Muscle of leg (tissue), 11 donors: ENCODE results near the gene C14orf119. TPM values are rescaled to one million over a fixed set of nuclear protein-coding genes. Genes with fewer than 3 reads are reported as not detected.
A peak's percentile ranks its signal among the peaks of the same experiment; 100 is the strongest.

Experiments
- DNase-seq: peaks from one replicate; pipeline ENCODE4 v3.0.0; 2013
- H3K27ac ChIP-seq: one replicate; pipeline ENCODE4 v1.5.1; 2013; ENCODE audit warnings: mild to moderate bottlenecking, low read length, control low read depth
- H3K27me3 ChIP-seq: one replicate; pipeline ENCODE4 v1.6.1; 2013; ENCODE audit warnings: low read length; ENCODE audit not compliant: control insufficient read depth, insufficient read depth
- H3K36me3 ChIP-seq: one replicate; pipeline ENCODE4 v1.6.1; 2013; ENCODE audit warnings: low read length; ENCODE audit not compliant: control insufficient read depth, insufficient read depth
- H3K4me1 ChIP-seq: one replicate; pipeline ENCODE4 v1.6.1; 2013; ENCODE audit warnings: low read length; ENCODE audit not compliant: control insufficient read depth, insufficient read depth
- H3K4me3 ChIP-seq: one replicate; pipeline ENCODE4 v1.5.1; 2013; ENCODE audit warnings: low read length, control low read depth
- H3K9me3 ChIP-seq: replicated peaks from 2 replicates; pipeline ENCODE4 v1.6.1; 2013; ENCODE audit warnings: low read depth, low read length; ENCODE audit not compliant: control insufficient read depth
- WGBS: methylation state at CpG from one replicate; pipeline ENCODE4 v1.1.5; 2013; ENCODE audit warnings: missing lambda C conversion rate; ENCODE audit not compliant: insufficient coverage; 5-methylcytosine and 5-hydroxymethylcytosine counted together
- polyA plus RNA-seq, 8 donors: library from polyadenylated mRNA; unstranded; fragments of 120-200 nt; gene quantifications; one replicate each; pipeline versions ENCODE4 v1.2.1 to v1.2.3, GENCODE V29; 2013; ENCODE audit warnings: inconsistent platforms in 1 of 8, low replicate concordance in 1 of 8; ENCODE audit not compliant: insufficient read length in 8 of 8, insufficient read depth in 1 of 8
- total RNA-seq: library from RNA; stranded (reverse); fragments of 120-200 nt; gene quantifications from one replicate; pipeline ENCODE4 v1.2.4, GENCODE V29; 2013

C14orf119 gene
- total and polyA plus RNA-seq, 9 donors = 46.0 to 68.2 (median 50.9) TPM

- no peak overlapping the region for H3K27ac ChIP-seq
- DNase-seq = no peak
- 80% methylated on average over 4 of the region's 17 CpGs for WGBS
- H3K4me3 ChIP-seq = no peak overlapping the region
- no peaks in the 10 kb centered on the region for H3K27me3 ChIP-seq
- no peaks in the 10 kb centered on the region for H3K9me3 ChIP-seq
- peaks cover 23% of the 10 kb centered on the region for H3K4me1 ChIP-seq
- peaks cover 64% of the 10 kb centered on the region for H3K36me3 ChIP-seq
Observed at GRCh38 chr14:23060536-23061260, 34.6 kb upstream of the C14orf119 start.

- peaks cover 10% of the 10 kb centered on the region for H3K4me1 ChIP-seq
- H3K27ac ChIP-seq = no peak overlapping the region
- no CpG with 5 or more reads among the region's 4 CpGs for WGBS
- H3K9me3 ChIP-seq = no peaks in the 10 kb centered on the region
- peak; percentile 56 for DNase-seq
- H3K36me3 ChIP-seq = peaks cover 75% of the 10 kb centered on the region
- H3K27me3 ChIP-seq = no peaks in the 10 kb centered on the region
- no peak overlapping the region for H3K4me3 ChIP-seq
Observed at GRCh38 chr14:23062002-23062401, 33.3 kb upstream of the C14orf119 start.

- WGBS = 93% methylated on average over 5 of the region's 5 CpGs
Observed at GRCh38 chr14:23063601-23064000, 31.7 kb upstream of the C14orf119 start.

GRCh38 chr14:23066368-23066767, 28.9 kb upstream of the C14orf119 start:
- Histone ChIP-seq H3K4me1 (peaks cover 21% of the 10 kb centered on the region), H3K4me3 (no peak overlapping the region), H3K9me3 (no peaks in the 10 kb centered on the region), H3K27me3 (no peaks in the 10 kb centered on the region), H3K27ac (no peak overlapping the region), H3K36me3 (peaks cover 72% of the 10 kb centered on the region)
- WGBS = 92% methylated on average over 2 of the region's 3 CpGs
- no peak for DNase-seq

More at GRCh38 chr14:23063601-23064000, 31.7 kb upstream of the C14orf119 start:
- Histone ChIP-seq H3K9me3 (no peaks in the 10 kb centered on the region), H3K27ac (no peak overlapping the region), H3K4me3 (no peak overlapping the region), H3K36me3 (peaks cover 85% of the 10 kb centered on the region), H3K27me3 (no peaks in the 10 kb centered on the region), H3K4me1 (peaks cover 6% of the 10 kb centered on the region)
- no peak for DNase-seq

GRCh38 chr14:23066855-23067744, 28.2 kb upstream of the C14orf119 start:
- H3K4me1 ChIP-seq = peaks cover 26% of the 10 kb centered on the region
- H3K27me3 ChIP-seq = no peaks in the 10 kb centered on the region
- no peak overlapping the region for H3K4me3 ChIP-seq
- no peak overlapping the region for H3K27ac ChIP-seq
- WGBS = 86% methylated on average over 9 of the region's 23 CpGs
- H3K36me3 ChIP-seq = peaks cover 69% of the 10 kb centered on the region
- no peaks in the 10 kb centered on the region for H3K9me3 ChIP-seq
- DNase-seq = no peak

GRCh38 chr14:23067847-23068788, 27.2 kb upstream of the C14orf119 start:
- H3K27me3 ChIP-seq = no peaks in the 10 kb centered on the region
- WGBS = 83% methylated on average over 6 of the region's 14 CpGs
- H3K27ac ChIP-seq = no peak overlapping the region
- H3K4me3 ChIP-seq = no peak overlapping the region
- no peak for DNase-seq
- peaks cover 26% of the 10 kb centered on the region for H3K4me1 ChIP-seq
- peaks cover 68% of the 10 kb centered on the region for H3K36me3 ChIP-seq
- no peaks in the 10 kb centered on the region for H3K9me3 ChIP-seq

- no peak overlapping the region for H3K4me3 ChIP-seq
- 22% methylated on average over 6 of the region's 8 CpGs for WGBS
Observed at GRCh38 chr14:23068789-23069412, 26.4 kb upstream of the C14orf119 start.

GRCh38 chr14:23069413-23069806, 25.9 kb upstream of the C14orf119 start:
- Histone ChIP-seq H3K27me3 (no peaks in the 10 kb centered on the region), H3K4me3 (no peak overlapping the region), H3K9me3 (no peaks in the 10 kb centered on the region), H3K27ac (peak overlapping the region; percentile 6), H3K36me3 (peaks cover 60% of the 10 kb centered on the region), H3K4me1 (peaks cover 26% of the 10 kb centered on the region)
- WGBS = 90% methylated on average over 2 of the region's 4 CpGs
- DNase-seq = no peak

More at GRCh38 chr14:23068789-23069412, 26.4 kb upstream of the C14orf119 start:
- Histone ChIP-seq H3K36me3 (peaks cover 62% of the 10 kb centered on the region), H3K27ac (peak overlapping the region; percentile 6), H3K9me3 (no peaks in the 10 kb centered on the region), H3K4me1 (peaks cover 26% of the 10 kb centered on the region), H3K27me3 (no peaks in the 10 kb centered on the region)
- peak; percentile 94 for DNase-seq

GRCh38 chr14:23070262-23071129, 24.8 kb upstream of the C14orf119 start:
- Histone ChIP-seq H3K4me3 (peak overlapping the region; percentile 74), H3K4me1 (peaks cover 26% of the 10 kb centered on the region), H3K36me3 (peaks cover 58% of the 10 kb centered on the region), H3K27me3 (no peaks in the 10 kb centered on the region), H3K9me3 (no peaks in the 10 kb centered on the region), H3K27ac (peak overlapping the region; percentile 90)
- DNase-seq = no peak
- WGBS = 15% methylated on average over 4 of the region's 10 CpGs
